Body of pancreas (tissue), 4 donors: Measurements from ENCODE around the gene DCXR. TPM values are rescaled to one million over a fixed set of nuclear protein-coding genes. Genes with fewer than 3 reads are reported as not detected.
A peak's percentile ranks its signal among the peaks of the same experiment; 100 is the strongest.

Source experiments
- ATAC-seq: fragments of 150-250 bp; one replicate; pipeline ENCODE4 v1.9.1; 2016
- DNase-seq, 4 donors: peaks; one replicate each; pipeline ENCODE4 v3.0.0-alpha.2; 2019
- H3K27ac ChIP-seq, 4 donors: fragments of 200-600 bp; sonication (generic); 1 replicate in 3 of 4; 2 replicates in 1 of 4; pipeline versions ENCODE4 v1.5.1 to v1.6.1; 2016 to 2019; ENCODE audit warnings: mild to moderate bottlenecking in 1 of 4, mixed read lengths in 1 of 4, moderate library complexity in 1 of 4
- H3K27me3 ChIP-seq, 2 donors: fragments of 200-600 bp; sonication (generic); one replicate each; pipeline ENCODE4 v1.6.0; 2016; ENCODE audit warnings: mild to moderate bottlenecking in 1 of 2
- H3K36me3 ChIP-seq, 2 donors: fragments of 200-600 bp; sonication (generic); replicated peaks in 1 of 2; 2 replicates each; pipeline ENCODE4 v1.5.1; 2016; ENCODE audit warnings: low read depth in 2 of 2; ENCODE audit not compliant: insufficient read depth in 1 of 2
- H3K4me1 ChIP-seq: fragments of 200-600 bp; sonication (generic); one replicate; pipeline ENCODE4 v1.6.0; 2016
- H3K4me3 ChIP-seq, 2 donors: fragments of 200-600 bp; sonication (generic); 1 replicate in 1 of 2; 2 replicates in 1 of 2; pipeline ENCODE4 v1.5.1; 2016 to 2019
- H3K9me3 ChIP-seq, 3 donors: fragments of 200-600 bp; sonication (generic); 1 replicate in 2 of 3; 2 replicates in 1 of 3; pipeline ENCODE4 v1.5.1; 2016
- POLR2A ChIP-seq, 3 donors: fragments of 450-650 bp; IDR thresholded peaks; one replicate each; pipeline ENCODE4 v1.6.1; 2016; ENCODE audit warnings: antibody characterized with exemption in 3 of 3, mild to moderate bottlenecking in 2 of 3
- WGBS, 2 donors: methylation state at CpG; one replicate each; pipeline ENCODE4 v1.1.5; 2017; 5-methylcytosine and 5-hydroxymethylcytosine counted together
- intact Hi-C: fragments of 100-400 bp; cut with DNase I; formaldehyde crosslinking; loops from one replicate; pipeline ENCODE4 v1.15.1; 2023
- total RNA-seq, 2 donors: library from RNA; depleted of rRNA; stranded (reverse); fragments of >200 nt; gene quantifications; one replicate each; pipeline ENCODE4 v1.1.0, GENCODE V29; 2016
- TF ChIP-seq, protein P1 (sequence below), 7 experiments: fragments of 450-650 bp in 4 of 7; fragments of 200-600 bp in 3 of 7; sonication (generic) in 3 of 7; IDR thresholded peaks; one replicate each; pipeline ENCODE4 v1.5.1; 2016 to 2019; ENCODE audit warnings: antibody characterized with exemption in 7 of 7

DCXR gene
- total RNA-seq: 100 to 1,000 TPM in 1 of 2 donors, 10 to 100 TPM in 1; 82.2 to 205 TPM

DNA sequence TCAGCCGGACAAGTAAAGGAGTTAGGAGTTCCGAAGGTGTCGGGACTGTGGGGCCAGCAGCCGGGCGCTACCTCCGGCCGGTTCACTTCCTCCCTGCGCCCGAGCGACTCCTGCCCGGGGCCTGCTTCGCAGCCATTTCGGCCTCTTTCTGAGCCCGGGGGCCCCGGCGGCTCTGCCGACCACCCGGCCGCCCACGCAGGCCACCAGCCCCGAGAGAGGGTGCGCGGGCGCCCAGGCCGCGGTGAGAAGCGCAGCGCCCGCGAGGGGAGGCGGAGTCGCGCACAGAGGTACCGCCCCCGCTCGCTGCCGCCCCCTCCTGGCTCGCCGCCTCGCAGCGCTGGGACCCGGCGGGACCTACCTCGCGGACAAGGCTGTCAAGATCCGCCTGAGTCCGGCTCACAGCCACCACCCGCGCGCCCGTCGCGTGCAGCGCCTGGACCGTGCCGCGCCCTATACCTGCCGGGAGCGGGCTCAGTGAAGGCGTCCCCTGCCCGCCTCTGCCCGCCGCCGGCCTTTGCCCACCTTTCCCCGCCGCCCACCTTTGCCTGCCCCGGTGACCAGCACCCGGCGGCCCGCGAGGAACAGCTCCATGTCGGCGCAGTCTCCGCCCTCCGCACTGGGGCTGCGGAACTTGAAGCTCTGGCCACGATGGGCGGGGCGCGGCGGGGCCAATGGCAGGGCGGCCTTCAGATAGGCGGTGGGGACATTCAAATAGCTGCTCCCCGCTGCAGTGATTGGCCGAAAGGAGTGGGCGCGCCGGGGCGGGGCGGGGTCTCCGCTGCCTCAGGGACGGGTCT lies at the start of gene DCXR:
Gene DCXR, minus strand, starts transcription at position 606 of the 797 bp plus-strand sequence. Its CDS starts 15 bp downstream, at position 591.
- Histone ChIP-seq H3K4me1 (peaks cover 32% of the 10 kb centered on the region), H3K27me3 (no peaks in the 10 kb centered on the region), H3K36me3 (no peaks in the 10 kb centered on the region), H3K4me3 (peak within 1 kb of the TSS; percentile 52 to 68), H3K27ac (peak within 1 kb of the TSS; percentile 94 to 100 (median 96)), H3K9me3 (no peaks in the 10 kb centered on the region)
- DNase-seq: peak; percentile 97 to 98 (median 98)
- 0% methylated on average over 32 to 89 of the region's 92 CpGs for WGBS, 2 donors
- peak; percentile 95 for ATAC-seq
- TF ChIP-seq POLR2A (IDR thresholded peaks at IDR 0.05): peak; percentile 92 to 94 (median 93)
- TF ChIP-seq, protein P1, sequence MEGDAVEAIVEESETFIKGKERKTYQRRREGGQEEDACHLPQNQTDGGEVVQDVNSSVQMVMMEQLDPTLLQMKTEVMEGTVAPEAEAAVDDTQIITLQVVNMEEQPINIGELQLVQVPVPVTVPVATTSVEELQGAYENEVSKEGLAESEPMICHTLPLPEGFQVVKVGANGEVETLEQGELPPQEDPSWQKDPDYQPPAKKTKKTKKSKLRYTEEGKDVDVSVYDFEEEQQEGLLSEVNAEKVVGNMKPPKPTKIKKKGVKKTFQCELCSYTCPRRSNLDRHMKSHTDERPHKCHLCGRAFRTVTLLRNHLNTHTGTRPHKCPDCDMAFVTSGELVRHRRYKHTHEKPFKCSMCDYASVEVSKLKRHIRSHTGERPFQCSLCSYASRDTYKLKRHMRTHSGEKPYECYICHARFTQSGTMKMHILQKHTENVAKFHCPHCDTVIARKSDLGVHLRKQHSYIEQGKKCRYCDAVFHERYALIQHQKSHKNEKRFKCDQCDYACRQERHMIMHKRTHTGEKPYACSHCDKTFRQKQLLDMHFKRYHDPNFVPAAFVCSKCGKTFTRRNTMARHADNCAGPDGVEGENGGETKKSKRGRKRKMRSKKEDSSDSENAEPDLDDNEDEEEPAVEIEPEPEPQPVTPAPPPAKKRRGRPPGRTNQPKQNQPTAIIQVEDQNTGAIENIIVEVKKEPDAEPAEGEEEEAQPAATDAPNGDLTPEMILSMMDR (IDR thresholded peaks at IDR 0.05): peak; percentile 59 to 90 (median 70)
- intact Hi-C loops: no loop called here

- H3K4me1 ChIP-seq: no peaks in the 10 kb centered on the region
- H3K9me3 ChIP-seq: no peaks in the 10 kb centered on the region
- no peaks in the 10 kb centered on the region for H3K27me3 ChIP-seq
- intact Hi-C loops: no loop called here
- ATAC-seq (no peak), DNase-seq (no peak)
- peaks cover 21 to 57% of the 10 kb centered on the region in 2 donors for H3K36me3 ChIP-seq
- no peak overlapping the region for H3K27ac ChIP-seq
- WGBS, 2 donors: 95 to 100% methylated on average over 3 to 16 of the region's 25 CpGs
- no peak overlapping the region for H3K4me3 ChIP-seq
- TF ChIP-seq, protein P1 (IDR thresholded peaks at IDR 0.05): no peak
- TF ChIP-seq POLR2A (IDR thresholded peaks at IDR 0.05): no peak
Measured at GRCh38 chr17:82085931-82086764, 48.7 kb upstream of the DCXR start.

DNA sequence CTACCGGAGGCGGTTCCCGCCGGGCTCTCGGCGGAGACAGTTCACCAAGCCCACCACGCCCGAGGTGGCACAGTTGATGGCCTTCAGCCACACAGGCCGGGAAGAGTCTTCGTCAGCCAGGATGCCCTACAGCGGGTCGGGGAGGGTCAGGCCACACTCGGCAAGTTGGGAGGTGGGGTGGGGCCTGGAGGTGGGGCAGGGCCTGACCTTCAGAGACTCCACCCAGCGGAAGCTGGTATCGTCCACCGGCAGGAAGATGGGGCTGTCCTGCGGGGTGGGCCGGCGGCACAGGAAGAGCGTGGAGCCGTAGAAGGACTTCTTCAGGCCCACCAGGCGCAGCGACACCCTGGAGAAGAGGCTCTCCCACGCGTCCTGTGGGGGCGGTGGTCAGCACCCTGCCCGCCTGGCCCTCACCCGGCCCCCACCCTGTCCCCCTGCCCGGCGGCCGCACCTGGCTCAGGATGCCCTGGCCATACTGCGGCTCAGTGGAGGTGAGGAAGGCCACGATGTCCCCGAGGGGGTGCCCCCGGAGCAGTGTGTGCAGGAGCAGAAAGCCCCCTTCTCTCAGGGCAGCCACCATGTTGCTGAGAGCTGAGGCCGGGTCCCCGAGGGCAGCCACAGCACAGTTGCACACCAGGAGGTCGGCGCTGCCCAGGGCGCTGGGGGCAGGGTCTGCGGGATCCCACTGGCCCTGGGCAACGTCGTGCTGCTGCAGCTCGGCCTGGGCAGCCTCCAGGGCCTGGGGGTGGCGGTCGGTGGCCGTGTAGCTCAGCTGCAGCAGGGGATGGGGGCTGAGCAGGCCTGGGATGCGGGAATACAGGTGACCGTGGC lies 47.7 kb upstream of the DCXR start:
- ATAC-seq: no peak
- no peaks in the 10 kb centered on the region for H3K27me3 ChIP-seq
- DNase-seq: no peak
- H3K9me3 ChIP-seq: no peaks in the 10 kb centered on the region
- H3K4me1 ChIP-seq: no peaks in the 10 kb centered on the region
- no peak overlapping the region for H3K27ac ChIP-seq
- intact Hi-C loops: no loop called here
- H3K36me3 ChIP-seq: peaks cover 21 to 56% of the 10 kb centered on the region in 2 donors
- no peak for TF ChIP-seq POLR2A (IDR thresholded peaks at IDR 0.05)
- TF ChIP-seq, protein P1 (IDR thresholded peaks at IDR 0.05): no peak
- H3K4me3 ChIP-seq: no peak overlapping the region
- WGBS, 2 donors: 90 to 91% methylated on average over 20 to 49 of the region's 49 CpGs

DNA sequence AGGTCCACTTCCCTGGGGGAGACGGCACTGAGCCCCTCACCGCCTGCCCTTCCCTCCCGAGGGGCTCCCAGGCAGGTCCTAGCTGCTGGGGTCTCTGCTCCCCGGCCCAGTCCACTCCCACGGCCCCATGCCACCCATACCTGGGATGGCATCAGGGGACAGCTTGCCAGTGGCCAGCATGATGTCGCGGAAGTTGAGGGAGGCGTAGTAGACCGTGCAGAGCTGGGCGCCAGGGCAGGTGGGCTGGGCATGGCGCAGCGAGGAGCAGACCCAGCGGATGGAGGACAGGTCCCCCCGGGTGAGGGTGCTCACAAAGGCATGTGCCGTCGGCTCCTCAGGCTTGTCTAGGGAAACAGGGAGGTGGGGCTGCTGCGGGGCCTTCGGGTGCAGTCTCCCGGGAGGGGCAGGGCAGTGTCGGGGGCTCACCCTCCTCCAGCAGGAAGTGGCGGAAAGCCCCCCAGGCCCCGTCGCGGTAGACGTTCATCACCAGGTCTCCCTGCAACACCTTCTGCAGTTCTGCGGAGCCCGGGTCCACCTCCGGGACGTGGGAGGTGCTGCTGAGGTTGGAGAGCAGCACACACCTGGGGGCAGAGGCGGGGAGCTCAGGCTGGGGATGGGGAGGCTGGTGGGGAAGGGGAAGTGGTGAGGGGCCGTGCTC lies 47.0 kb upstream of the DCXR start:
- H3K9me3 ChIP-seq: no peaks in the 10 kb centered on the region
- intact Hi-C loops: no loop called here
- ATAC-seq (no peak), DNase-seq (no peak)
- TF ChIP-seq POLR2A (IDR thresholded peaks at IDR 0.05): no peak
- TF ChIP-seq, protein P1 (IDR thresholded peaks at IDR 0.05): no peak
- H3K27ac ChIP-seq: no peak overlapping the region
- peaks cover 21 to 58% of the 10 kb centered on the region in 2 donors for H3K36me3 ChIP-seq
- H3K4me1 ChIP-seq: no peaks in the 10 kb centered on the region
- H3K27me3 ChIP-seq: no peaks in the 10 kb centered on the region
- no peak overlapping the region for H3K4me3 ChIP-seq
- WGBS, 2 donors: 88 to 100% methylated on average over 7 to 26 of the region's 31 CpGs
